HuH-7.5 (cell line): ENCODE data around the gene CDK6.
"Not testable (repeated sequence)": the region's sequence is repeated elsewhere in the genome, so short reads cannot be mapped to it uniquely, and the experiment has no call there.

ENCODE experiments used
- DNase-seq: peaks from one replicate; pipeline ENCODE4 v3.0.0; 2011; ENCODE audit warnings: low spot score

The CDK6 gene

GRCh38 chr7:92761391-92762097 is 74.8 kb downstream of the CDK6 start:
- no peak for DNase-seq

GRCh38 chr7:92758796-92759431 is 77.5 kb downstream of the CDK6 start:
- DNase-seq: no peak

- DNase-seq: not testable (repeated sequence)
Observed at GRCh38 chr7:92757311-92757910, 79.0 kb downstream of the CDK6 start.

- no peak for DNase-seq
Observed at GRCh38 chr7:92755680-92756079, 80.7 kb downstream of the CDK6 start.

- DNase-seq: no peak
Observed at GRCh38 chr7:92754919-92755581, 81.3 kb downstream of the CDK6 start.

- no peak for DNase-seq
Observed at GRCh38 chr7:92753614-92754013, 82.8 kb downstream of the CDK6 start.

GRCh38 chr7:92751902-92752901 is 84.2 kb downstream of the CDK6 start:
- DNase-seq: no peak

GRCh38 chr7:92750946-92751345 is 85.4 kb downstream of the CDK6 start:
- no peak for DNase-seq

- DNase-seq: no peak
Observed at GRCh38 chr7:92750447-92750839, 85.9 kb downstream of the CDK6 start.

- no peak for DNase-seq
Observed at GRCh38 chr7:92749832-92750446, 86.4 kb downstream of the CDK6 start.

- no peak for DNase-seq
Observed at GRCh38 chr7:92749327-92749755, 87.0 kb downstream of the CDK6 start.

GRCh38 chr7:92748495-92748894 is 87.9 kb downstream of the CDK6 start:
- no peak for DNase-seq

- DNase-seq: no peak
Observed at GRCh38 chr7:92747041-92747835, 89.1 kb downstream of the CDK6 start.

GRCh38 chr7:92745241-92745640 is 91.1 kb downstream of the CDK6 start:
- DNase-seq: no peak

- not testable (repeated sequence) for DNase-seq
Observed at GRCh38 chr7:92744180-92744579, 92.2 kb downstream of the CDK6 start.

- no peak for DNase-seq
Observed at GRCh38 chr7:92742186-92742585, 94.2 kb downstream of the CDK6 start.

- no peak for DNase-seq
Observed at GRCh38 chr7:92740700-92741126, 95.7 kb downstream of the CDK6 start.

GRCh38 chr7:92740134-92740533 is 96.2 kb downstream of the CDK6 start:
- DNase-seq: no peak

- DNase-seq: no peak
Observed at GRCh38 chr7:92739091-92739490, 97.3 kb downstream of the CDK6 start.

GRCh38 chr7:92737706-92738105 is 98.7 kb downstream of the CDK6 start:
- no peak for DNase-seq
